H9 (cell line): ENCODE results near the gene HOMER1. TPM values are rescaled to one million over a fixed set of nuclear protein-coding genes. Genes with fewer than 3 reads are reported as not detected.

Source experiments
- DNase-seq: peaks from one replicate; pipeline ENCODE4 v3.0.0-alpha.2; 2017
- H2AFZ ChIP-seq: one replicate; pipeline ENCODE4 v1.6.1; 2013; ENCODE audit warnings: mild to moderate bottlenecking, low read length, control low read depth, moderate library complexity
- H2AK5ac ChIP-seq: 2 replicates; pipeline ENCODE4 v1.6.1; 2013; ENCODE audit warnings: low read length, control low read depth, mixed read lengths; ENCODE audit not compliant: insufficient read length
- H2BK120ac ChIP-seq: one replicate; pipeline ENCODE4 v1.6.1; 2013; ENCODE audit warnings: low read depth, mild to moderate bottlenecking, low read length, control low read depth, inconsistent platforms; ENCODE audit not compliant: poor library complexity, severe bottlenecking
- H2BK12ac ChIP-seq: 2 replicates; pipeline ENCODE4 v1.6.1; 2013; ENCODE audit warnings: low read length, control low read depth, mixed read lengths, low read depth; ENCODE audit not compliant: insufficient read length
- H2BK15ac ChIP-seq: 2 replicates; pipeline ENCODE4 v1.6.1; 2013; ENCODE audit warnings: low read depth, low read length, control low read depth
- H2BK20ac ChIP-seq: one replicate; pipeline ENCODE4 v1.6.1; 2013; ENCODE audit warnings: low read depth, mild to moderate bottlenecking, low read length, control low read depth, inconsistent platforms; ENCODE audit not compliant: poor library complexity, severe bottlenecking
- H2BK5ac ChIP-seq: 2 replicates; pipeline ENCODE4 v1.6.1; 2013; ENCODE audit warnings: low read length, control low read depth, mixed read lengths; ENCODE audit not compliant: insufficient read length
- H3K14ac ChIP-seq: 2 replicates; pipeline ENCODE4 v1.6.1; 2013; ENCODE audit warnings: low read length, control low read depth; ENCODE audit not compliant: insufficient read depth
- H3K18ac ChIP-seq: 2 replicates; pipeline ENCODE4 v1.6.1; 2013; ENCODE audit warnings: low read depth, mild to moderate bottlenecking, mixed read lengths, low read length, control low read depth; ENCODE audit not compliant: insufficient read length
- H3K23ac ChIP-seq: 2 replicates; pipeline ENCODE4 v1.6.1; 2013; ENCODE audit warnings: low read length, control low read depth, mixed read lengths, low read depth; ENCODE audit not compliant: insufficient read length
- H3K23me2 ChIP-seq: 2 replicates; pipeline ENCODE4 v1.6.1; 2013; ENCODE audit warnings: low read depth, mild to moderate bottlenecking, mixed read lengths, low read length, control low read depth; ENCODE audit not compliant: insufficient read length, poor library complexity, severe bottlenecking
- H3K27ac ChIP-seq: 2 replicates; pipeline ENCODE4 v1.5.1; 2013; ENCODE audit warnings: low read length, control low read depth, mixed read lengths, low read depth; ENCODE audit not compliant: insufficient read length
- H3K27me3 ChIP-seq: 2 replicates; pipeline ENCODE4 v1.6.1; 2013; ENCODE audit warnings: low read length, control low read depth, inconsistent platforms; ENCODE audit not compliant: insufficient read depth
- H3K4ac ChIP-seq: 2 replicates; pipeline ENCODE4 v1.6.1; 2013; ENCODE audit warnings: low read depth, mild to moderate bottlenecking, control low read depth, inconsistent platforms, low read length, moderate library complexity
- H3K4me1 ChIP-seq: 2 replicates; pipeline ENCODE4 v1.6.1; 2013; ENCODE audit warnings: low read length, control low read depth, inconsistent platforms; ENCODE audit not compliant: insufficient read depth
- H3K4me2 ChIP-seq: 2 replicates; pipeline ENCODE4 v1.6.1; 2013; ENCODE audit warnings: low read length, control low read depth, mixed read lengths; ENCODE audit not compliant: insufficient read length, insufficient read depth
- H3K56ac ChIP-seq: 2 replicates; pipeline ENCODE4 v1.6.1; 2013; ENCODE audit warnings: low read depth, mild to moderate bottlenecking, mixed read lengths, low read length, control low read depth; ENCODE audit not compliant: insufficient read length
- H3K79me1 ChIP-seq: 2 replicates; pipeline ENCODE4 v1.6.1; 2013; ENCODE audit warnings: low read depth, mild to moderate bottlenecking, moderate library complexity, low read length, control low read depth, inconsistent platforms; ENCODE audit not compliant: insufficient read depth, poor library complexity, severe bottlenecking
- H3K79me2 ChIP-seq: 2 replicates; pipeline ENCODE4 v1.6.1; 2013; ENCODE audit warnings: low read length, control low read depth, inconsistent platforms; ENCODE audit not compliant: insufficient read depth
- H3K9ac ChIP-seq: 2 replicates; pipeline ENCODE4 v1.6.1; 2013; ENCODE audit warnings: low read length, control low read depth, mixed read lengths; ENCODE audit not compliant: insufficient read length; ENCODE audit errors: extremely low read depth
- H3K9me3 ChIP-seq: one replicate; pipeline ENCODE4 v1.6.1; 2013; ENCODE audit warnings: low read depth, low read length, inconsistent platforms; ENCODE audit not compliant: control insufficient read depth
- H3T11ph ChIP-seq: one replicate; pipeline ENCODE4 v1.6.1; 2013; ENCODE audit warnings: mild to moderate bottlenecking, low read length, control low read depth, inconsistent platforms
- H4K20me1 ChIP-seq: one replicate; pipeline ENCODE4 v1.6.1; 2013; ENCODE audit not compliant: control insufficient read depth, insufficient read length, insufficient read depth
- H4K5ac ChIP-seq: 2 replicates; pipeline ENCODE4 v1.6.1; 2013; ENCODE audit warnings: low read depth, mild to moderate bottlenecking, mixed read lengths, low read length, control low read depth; ENCODE audit not compliant: insufficient read length
- H4K8ac ChIP-seq: replicated peaks from 2 replicates; pipeline ENCODE4 v1.6.1; 2013; ENCODE audit warnings: low read length, control low read depth, mixed read lengths, low read depth; ENCODE audit not compliant: insufficient read length
- H4K91ac ChIP-seq: 2 replicates; pipeline ENCODE4 v1.6.1; 2013; ENCODE audit warnings: low read depth, mild to moderate bottlenecking, moderate library complexity, mixed read lengths, low read length, control low read depth; ENCODE audit not compliant: insufficient read length
- H3K27ac Mint-ChIP-seq, 3 experiments: 2 replicates in 2 of 3; 3 replicates in 1 of 3; pipeline ENCODE4 v1.8.0; 2020 to 2021; ENCODE audit warnings: mixed read lengths in 3 of 3, mild to moderate bottlenecking in 1 of 3, moderate library complexity in 1 of 3
- H3K27me3 Mint-ChIP-seq: 2 replicates; pipeline ENCODE4 v1.8.0; 2021; ENCODE audit warnings: low read depth, mild to moderate bottlenecking, moderate library complexity, mixed read lengths
- H3K36me3 Mint-ChIP-seq, 3 experiments: 2 replicates in 2 of 3; 3 replicates in 1 of 3; pipeline ENCODE4 v1.8.0; 2020 to 2021; ENCODE audit warnings: low read depth in 3 of 3, mixed read lengths in 3 of 3; ENCODE audit not compliant: insufficient read depth in 1 of 3
- H3K4me1 Mint-ChIP-seq, 2 experiments: 2 replicates each; pipeline ENCODE4 v1.8.0; 2020; ENCODE audit warnings: mixed read lengths in 2 of 2
- H3K4me3 Mint-ChIP-seq, 2 experiments: 2 replicates in 1 of 2; 3 replicates in 1 of 2; pipeline ENCODE4 v1.8.0; 2020 to 2021; ENCODE audit warnings: mild to moderate bottlenecking in 2 of 2, mixed read lengths in 2 of 2, moderate library complexity in 1 of 2
- H3K9me3 Mint-ChIP-seq, 2 experiments: 2 replicates in 1 of 2; 3 replicates in 1 of 2; pipeline ENCODE4 v1.8.0; 2020; ENCODE audit warnings: mild to moderate bottlenecking in 2 of 2, mixed read lengths in 2 of 2, moderate library complexity in 1 of 2
- total RNA-seq: library from RNA; stranded (reverse); gene quantifications from 2 replicates; pipeline ENCODE4 v1.2.1, GENCODE V29; 2021
- TF ChIP-seq, protein P1 (sequence below): fragments of 200-600 bp; sonication (generic); conservative IDR thresholded peaks from 3 replicates; pipeline ENCODE4 v1.8.0; 2021; ENCODE audit warnings: antibody characterized with exemption, mild to moderate bottlenecking

Gene HOMER1
- total RNA-seq, 1 experiment from 2014 or later = 39.5 TPM

DNA sequence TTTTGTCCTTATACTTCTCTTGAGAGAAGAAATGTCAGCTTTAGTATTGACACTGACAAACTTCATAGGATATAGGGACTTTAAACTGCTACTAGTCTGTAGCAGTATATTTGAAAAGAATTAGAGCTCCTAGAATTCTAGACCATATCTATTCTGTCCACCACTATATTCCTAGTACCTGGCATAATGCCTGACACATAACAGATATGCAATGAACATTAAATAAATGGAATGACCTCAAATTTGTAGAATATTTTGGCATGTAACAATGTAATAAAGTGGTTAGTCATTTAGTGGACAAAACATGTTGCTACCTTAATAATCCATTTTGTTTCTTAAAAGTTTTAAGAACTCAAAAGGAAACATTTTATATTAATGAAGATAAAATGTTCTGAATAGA, 57.5 kb downstream of the HOMER1 start:
- H2BK5ac ChIP-seq = no peak overlapping the region
- no peaks in the 10 kb centered on the region for H3K23me2 ChIP-seq
- no peak overlapping the region for H4K5ac ChIP-seq
- peaks cover 3% of the 10 kb centered on the region; the same call in 1 of the 2 replicates for H3K79me2 ChIP-seq
- Mint-ChIP-seq H3K4me3 (no peak overlapping the region), H3K36me3 (peaks cover 2 to 18% (median 10%) of the 10 kb centered on the region in 3 experiments; a peak in 5 of 7 replicates), H3K27ac (no peak overlapping the region), H3K27me3 (no peaks in the 10 kb centered on the region), H3K4me1 (no peaks in the 10 kb centered on the region), H3K9me3 (no peaks in the 10 kb centered on the region)
- H4K91ac ChIP-seq = no peak overlapping the region
- H3K79me1 ChIP-seq = peaks cover 3% of the 10 kb centered on the region
- H2AFZ ChIP-seq = no peak overlapping the region
- H2BK20ac ChIP-seq = no peak overlapping the region
- H3K27me3 ChIP-seq = no peaks in the 10 kb centered on the region
- H2BK15ac ChIP-seq = no peak overlapping the region
- no peak overlapping the region for H4K8ac ChIP-seq
- no peak overlapping the region for H3K56ac ChIP-seq
- no peaks in the 10 kb centered on the region for H3K9me3 ChIP-seq
- no peak for DNase-seq
- TF ChIP-seq, protein P1, sequence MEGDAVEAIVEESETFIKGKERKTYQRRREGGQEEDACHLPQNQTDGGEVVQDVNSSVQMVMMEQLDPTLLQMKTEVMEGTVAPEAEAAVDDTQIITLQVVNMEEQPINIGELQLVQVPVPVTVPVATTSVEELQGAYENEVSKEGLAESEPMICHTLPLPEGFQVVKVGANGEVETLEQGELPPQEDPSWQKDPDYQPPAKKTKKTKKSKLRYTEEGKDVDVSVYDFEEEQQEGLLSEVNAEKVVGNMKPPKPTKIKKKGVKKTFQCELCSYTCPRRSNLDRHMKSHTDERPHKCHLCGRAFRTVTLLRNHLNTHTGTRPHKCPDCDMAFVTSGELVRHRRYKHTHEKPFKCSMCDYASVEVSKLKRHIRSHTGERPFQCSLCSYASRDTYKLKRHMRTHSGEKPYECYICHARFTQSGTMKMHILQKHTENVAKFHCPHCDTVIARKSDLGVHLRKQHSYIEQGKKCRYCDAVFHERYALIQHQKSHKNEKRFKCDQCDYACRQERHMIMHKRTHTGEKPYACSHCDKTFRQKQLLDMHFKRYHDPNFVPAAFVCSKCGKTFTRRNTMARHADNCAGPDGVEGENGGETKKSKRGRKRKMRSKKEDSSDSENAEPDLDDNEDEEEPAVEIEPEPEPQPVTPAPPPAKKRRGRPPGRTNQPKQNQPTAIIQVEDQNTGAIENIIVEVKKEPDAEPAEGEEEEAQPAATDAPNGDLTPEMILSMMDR = no peak
- H3T11ph ChIP-seq = no peak overlapping the region
- H2BK12ac ChIP-seq = no peak overlapping the region
- no peaks in the 10 kb centered on the region for H4K20me1 ChIP-seq
- H3K4ac ChIP-seq = no peak overlapping the region
- no peak overlapping the region for H3K18ac ChIP-seq
- no peak overlapping the region for H3K4me2 ChIP-seq
- H3K9ac ChIP-seq = no peak overlapping the region
- no peak overlapping the region for H3K27ac ChIP-seq
- no peak overlapping the region for H2BK120ac ChIP-seq
- no peak overlapping the region for H3K23ac ChIP-seq
- H3K14ac ChIP-seq = no peak overlapping the region
- H3K4me1 ChIP-seq = no peaks in the 10 kb centered on the region
- H2AK5ac ChIP-seq = no peak overlapping the region
